Gastroesophageal sphincter (tissue), 4 donors: ENCODE results near the gene LANCL2. TPM values are rescaled to one million over a fixed set of nuclear protein-coding genes. Genes with fewer than 3 reads are reported as not detected.

Source experiments
- ATAC-seq: fragments of 150-250 bp; one replicate; pipeline ENCODE4 v1.9.1; 2016; ENCODE audit warnings: mild to moderate bottlenecking, moderate library complexity
- H3K27ac ChIP-seq, 4 donors: fragments of 200-600 bp; sonication (generic) in 3 of 4; 1 replicate in 3 of 4; 2 replicates in 1 of 4; pipeline ENCODE4 v1.5.1; 2016 to 2019
- H3K27me3 ChIP-seq: fragments of 200-600 bp; sonication (generic); one replicate; pipeline ENCODE4 v1.5.1; 2019
- H3K36me3 ChIP-seq, 2 donors: fragments of 200-600 bp; sonication (generic); one replicate each; pipeline ENCODE4 v1.5.1; 2019; ENCODE audit warnings: control low read depth in 1 of 2
- H3K4me1 ChIP-seq, 3 donors: fragments of 200-600 bp; sonication (generic); 1 replicate in 2 of 3; 2 replicates in 1 of 3; pipeline ENCODE4 v1.5.1; 2016 to 2019; ENCODE audit warnings: control low read depth in 2 of 3
- H3K4me3 ChIP-seq, 2 donors: fragments of 200-600 bp; sonication (generic); one replicate each; pipeline ENCODE4 v1.5.1; 2019; ENCODE audit warnings: mild to moderate bottlenecking in 1 of 2, moderate library complexity in 1 of 2
- H3K9me3 ChIP-seq, 3 donors: fragments of 200-600 bp; sonication (generic); one replicate each; pipeline ENCODE4 v1.5.1; 2017 to 2019; ENCODE audit warnings: control low read depth in 2 of 3
- CTCF ChIP-seq, 4 experiments: fragments of 200-600 bp in 2 of 4; fragments of 450-650 bp in 2 of 4; sonication (generic) in 1 of 4; IDR thresholded peaks; one replicate each; pipeline ENCODE4 v1.5.1; 2017 to 2019; ENCODE audit warnings: antibody characterized with exemption in 4 of 4, mild to moderate bottlenecking in 2 of 4, moderate library complexity in 2 of 4
- EP300 ChIP-seq: sonication (generic); formaldehyde crosslinking; IDR thresholded peaks from one replicate; pipeline ENCODE4 v1.6.1; 2017; ENCODE audit warnings: antibody characterized with exemption, mild to moderate bottlenecking
- POLR2A ChIP-seq, 2 donors: fragments of 450-650 bp; IDR thresholded peaks; one replicate each; pipeline ENCODE4 v1.6.1; 2017; ENCODE audit warnings: antibody characterized with exemption in 2 of 2, mild to moderate bottlenecking in 2 of 2, moderate library complexity in 1 of 2
- POLR2AphosphoS5 ChIP-seq: sonication (generic); formaldehyde crosslinking; IDR thresholded peaks from one replicate; pipeline ENCODE4 v1.6.1; 2017; ENCODE audit warnings: antibody characterized with exemption
- WGBS, 2 donors: methylation state at CpG; one replicate each; pipeline ENCODE4 v1.1.5; 2018; ENCODE audit warnings: low coverage in 1 of 2; 5-methylcytosine and 5-hydroxymethylcytosine counted together
- total RNA-seq, 4 donors: library from RNA; depleted of rRNA; stranded (reverse); fragments of >200 nt; gene quantifications; one replicate each; pipeline ENCODE4 v1.1.0, GENCODE V29; 2016

The LANCL2 gene
- total RNA-seq, 4 donors from 2014 or later, result 6.9 to 10.6 (median 9.3) TPM

GRCh38 chr7:55342216-55342871 lies 22.8 kb upstream of the LANCL2 start:
- peaks cover 26% of the 10 kb centered on the region for H3K27me3 ChIP-seq
- no peak overlapping the region for H3K27ac ChIP-seq
- H3K4me3 ChIP-seq, result no peak overlapping the region
- 100% methylated on average over 1 of the region's 27 CpGs; no CpG with 5 or more reads in 1 of the 2 donors for WGBS, 2 donors
- H3K36me3 ChIP-seq, result no peaks in the 10 kb centered on the region
- no peaks in the 10 kb centered on the region for H3K9me3 ChIP-seq
- H3K4me1 ChIP-seq, result no peaks in the 10 kb centered on the region
- TF ChIP-seq EP300, result no peak
- no peak for TF ChIP-seq POLR2AphosphoS5
- TF ChIP-seq CTCF (IDR thresholded peaks at IDR 0.05), result no peak
- no peak for TF ChIP-seq POLR2A (IDR thresholded peaks at IDR 0.05)
- ATAC-seq, result no peak

- Histone ChIP-seq H3K27ac (no peak overlapping the region), H3K9me3 (no peaks in the 10 kb centered on the region), H3K4me3 (no peak overlapping the region), H3K27me3 (peaks cover 26% of the 10 kb centered on the region), H3K36me3 (no peaks in the 10 kb centered on the region), H3K4me1 (no peaks in the 10 kb centered on the region)
- TF ChIP-seq POLR2AphosphoS5 (no peak), EP300 (no peak), CTCF (IDR thresholded peaks at IDR 0.05) (no peak), POLR2A (IDR thresholded peaks at IDR 0.05) (no peak)
- 75% methylated on average over 1 of the region's 42 CpGs; no CpG with 5 or more reads in 1 of the 2 donors for WGBS, 2 donors
- ATAC-seq, result no peak
These were observed 21.9 kb upstream of the LANCL2 start for GRCh38 chr7:55343002-55343781.

- Histone ChIP-seq H3K36me3 (no peaks in the 10 kb centered on the region), H3K27ac (no peak overlapping the region), H3K4me1 (no peaks in the 10 kb centered on the region), H3K4me3 (no peak overlapping the region), H3K9me3 (no peaks in the 10 kb centered on the region), H3K27me3 (peaks cover 26% of the 10 kb centered on the region)
- TF ChIP-seq EP300 (no peak), POLR2A (IDR thresholded peaks at IDR 0.05) (no peak), CTCF (IDR thresholded peaks at IDR 0.05) (no peak), POLR2AphosphoS5 (no peak)
- ATAC-seq, result no peak
- 88% methylated on average over 1 of the region's 47 CpGs; no CpG with 5 or more reads in 1 of the 2 donors for WGBS, 2 donors
These were observed 21.1 kb upstream of the LANCL2 start for GRCh38 chr7:55343860-55344606.

GRCh38 chr7:55344840-55345239 lies 20.3 kb upstream of the LANCL2 start:
- Histone ChIP-seq H3K9me3 (no peaks in the 10 kb centered on the region), H3K4me3 (no peak overlapping the region), H3K4me1 (no peaks in the 10 kb centered on the region), H3K27me3 (peaks cover 26% of the 10 kb centered on the region), H3K27ac (no peak overlapping the region), H3K36me3 (no peaks in the 10 kb centered on the region)
- TF ChIP-seq POLR2AphosphoS5 (no peak), POLR2A (IDR thresholded peaks at IDR 0.05) (no peak), CTCF (IDR thresholded peaks at IDR 0.05) (no peak), EP300 (no peak)
- WGBS, 2 donors, result 59% methylated on average over 3 of the region's 46 CpGs; no CpG with 5 or more reads in 1 of the 2 donors
- no peak for ATAC-seq
